Natural killer cell (primary cell): ENCODE results near the gene PAAF1. TPM values are rescaled to one million over a fixed set of nuclear protein-coding genes. Genes with fewer than 3 reads are reported as not detected.

Experiments
- ATAC-seq, 3 donors: fragments of 150-1000 bp in 2 of 3; fragments of 200-7000 bp in 1 of 3; cut with Tn5 transposase; 1 replicate in 1 of 3; 2 replicates in 2 of 3; pipeline ENCODE4 v1.10.0; 2021; ENCODE audit warnings: mild to moderate bottlenecking in 2 of 3, moderate library complexity in 2 of 3
- DNase-seq, 2 donors: peaks; one replicate each; pipeline versions ENCODE4 v3.0.0 to v3.0.0-alpha.2; 2013 to 2021; ENCODE audit warnings: mixed read lengths in 1 of 2
- H3K27ac ChIP-seq: one replicate; pipeline ENCODE4 v1.5.1; 2013; ENCODE audit warnings: mild to moderate bottlenecking, low read length
- H3K27me3 ChIP-seq: one replicate; pipeline ENCODE4 v1.6.1; 2013; ENCODE audit warnings: low read length; ENCODE audit not compliant: control insufficient read depth, insufficient read depth
- H3K36me3 ChIP-seq: one replicate; pipeline ENCODE4 v1.6.1; 2013; ENCODE audit warnings: low read length; ENCODE audit not compliant: control insufficient read depth, insufficient read depth
- H3K4me1 ChIP-seq: one replicate; pipeline ENCODE4 v1.6.1; 2013; ENCODE audit warnings: low read length; ENCODE audit not compliant: control insufficient read depth, insufficient read depth
- H3K4me3 ChIP-seq: one replicate; pipeline ENCODE4 v1.5.1; 2013; ENCODE audit warnings: low read length
- H3K9me3 ChIP-seq: one replicate; pipeline ENCODE4 v1.6.1; 2013; ENCODE audit warnings: low read length; ENCODE audit not compliant: control insufficient read depth, insufficient read depth
- H3K27ac Mint-ChIP-seq, 2 donors: one replicate each; pipeline ENCODE4 v1.8.0; 2022; ENCODE audit warnings: mild to moderate bottlenecking in 2 of 2, mixed read lengths in 2 of 2, moderate library complexity in 1 of 2
- H3K27me3 Mint-ChIP-seq, 2 donors: one replicate each; pipeline ENCODE4 v1.8.0; 2022; ENCODE audit warnings: low read depth in 2 of 2, mixed read lengths in 2 of 2
- H3K36me3 Mint-ChIP-seq: one replicate; pipeline ENCODE4 v1.8.0; 2022; ENCODE audit warnings: mixed read lengths
- H3K4me1 Mint-ChIP-seq, 2 donors: one replicate each; pipeline ENCODE4 v1.8.0; 2022; ENCODE audit warnings: mixed read lengths in 2 of 2
- H3K4me3 Mint-ChIP-seq: one replicate; pipeline ENCODE4 v1.8.0; 2022; ENCODE audit warnings: mild to moderate bottlenecking, moderate library complexity, mixed read lengths
- H3K9me3 Mint-ChIP-seq, 2 donors: one replicate each; pipeline ENCODE4 v1.8.0; 2022; ENCODE audit warnings: mixed read lengths in 2 of 2
- WGBS: methylation state at CpG from one replicate; pipeline ENCODE4 v1.1.7; 2013; ENCODE audit warnings: missing lambda C conversion rate; ENCODE audit not compliant: insufficient coverage; 5-methylcytosine and 5-hydroxymethylcytosine counted together
- intact Hi-C: fragments of 100-400 bp; cut with micrococcal nuclease; formaldehyde crosslinking; loops from one replicate; pipeline ENCODE4 v1.14.2; 2022
- total RNA-seq, 4 donors: library from RNA; stranded (reverse); fragments of 120-200 nt in 1 of 4; gene quantifications; one replicate each; pipeline versions ENCODE4 v1.2.3 to v1.2.4, GENCODE V29; 2013 to 2022
- TF ChIP-seq, protein P1 (sequence below): fragments of 200-600 bp; IDR thresholded peaks from one replicate; pipeline ENCODE4 v1.8.0; 2022; ENCODE audit warnings: antibody characterized with exemption

PAAF1 gene
- total RNA-seq, 3 donors from 2014 or later (not counting 1 experiment from before 2014, with no cell fraction given) = 12.0 to 14.9 (median 13.7) TPM

DNA sequence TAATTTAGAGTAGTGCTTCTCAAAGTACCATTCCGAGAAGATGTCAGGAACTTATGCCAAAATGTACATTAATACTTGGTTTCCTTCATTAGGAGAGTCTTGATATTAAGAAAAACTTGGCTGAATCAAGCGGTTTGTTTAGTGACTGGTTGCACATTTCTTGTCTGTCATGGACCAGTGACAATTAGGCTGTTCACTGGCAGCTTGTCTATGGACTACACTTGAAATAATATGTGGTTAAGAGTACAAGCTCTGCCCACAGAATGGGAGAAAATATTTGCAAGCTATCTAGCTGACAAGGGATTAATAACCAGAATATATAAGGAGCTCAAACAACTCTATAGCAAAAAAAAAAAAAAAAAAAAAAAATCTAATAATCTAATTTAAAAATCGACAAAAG, 24.8 kb upstream of the PAAF1 start:
- Histone ChIP-seq H3K27me3 (no peaks in the 10 kb centered on the region), H3K27ac (no peak overlapping the region), H3K4me3 (no peak overlapping the region), H3K4me1 (no peaks in the 10 kb centered on the region), H3K36me3 (peaks cover 3% of the 10 kb centered on the region), H3K9me3 (no peaks in the 10 kb centered on the region)
- H3K9me3 Mint-ChIP-seq = no peaks in the 10 kb centered on the region
- no peak overlapping the region for H3K27ac Mint-ChIP-seq
- TF ChIP-seq, protein P1, sequence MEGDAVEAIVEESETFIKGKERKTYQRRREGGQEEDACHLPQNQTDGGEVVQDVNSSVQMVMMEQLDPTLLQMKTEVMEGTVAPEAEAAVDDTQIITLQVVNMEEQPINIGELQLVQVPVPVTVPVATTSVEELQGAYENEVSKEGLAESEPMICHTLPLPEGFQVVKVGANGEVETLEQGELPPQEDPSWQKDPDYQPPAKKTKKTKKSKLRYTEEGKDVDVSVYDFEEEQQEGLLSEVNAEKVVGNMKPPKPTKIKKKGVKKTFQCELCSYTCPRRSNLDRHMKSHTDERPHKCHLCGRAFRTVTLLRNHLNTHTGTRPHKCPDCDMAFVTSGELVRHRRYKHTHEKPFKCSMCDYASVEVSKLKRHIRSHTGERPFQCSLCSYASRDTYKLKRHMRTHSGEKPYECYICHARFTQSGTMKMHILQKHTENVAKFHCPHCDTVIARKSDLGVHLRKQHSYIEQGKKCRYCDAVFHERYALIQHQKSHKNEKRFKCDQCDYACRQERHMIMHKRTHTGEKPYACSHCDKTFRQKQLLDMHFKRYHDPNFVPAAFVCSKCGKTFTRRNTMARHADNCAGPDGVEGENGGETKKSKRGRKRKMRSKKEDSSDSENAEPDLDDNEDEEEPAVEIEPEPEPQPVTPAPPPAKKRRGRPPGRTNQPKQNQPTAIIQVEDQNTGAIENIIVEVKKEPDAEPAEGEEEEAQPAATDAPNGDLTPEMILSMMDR = no peak
- no peaks in the 10 kb centered on the region for H3K4me1 Mint-ChIP-seq
- no peak for DNase-seq
- no peaks in the 10 kb centered on the region for H3K36me3 Mint-ChIP-seq
- ATAC-seq = no peak
- no peak overlapping the region for H3K4me3 Mint-ChIP-seq
- H3K27me3 Mint-ChIP-seq = no peaks in the 10 kb centered on the region
- WGBS = 100% methylated on average over 3 of the region's 3 CpGs
- intact Hi-C loops = no loop called here

DNA sequence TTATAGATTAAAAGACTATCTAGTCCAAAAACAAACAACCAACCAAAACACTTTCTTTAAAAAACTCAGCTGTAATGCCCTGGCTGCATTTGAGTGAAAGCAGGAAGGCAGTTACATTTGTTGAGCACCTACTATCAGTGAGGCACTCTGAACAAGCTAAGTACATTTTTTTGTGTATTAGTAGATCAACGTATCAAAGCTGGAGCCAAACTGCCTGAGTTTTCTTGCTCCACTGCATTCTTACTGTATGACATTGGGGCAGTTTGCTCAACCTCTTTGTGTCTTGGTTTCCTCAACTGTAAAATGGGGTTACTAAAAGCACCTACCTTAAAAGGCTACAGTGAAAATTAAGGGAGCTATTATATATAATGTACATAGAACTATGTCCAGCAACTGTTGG, 22.1 kb upstream of the PAAF1 start:
- H3K4me1 ChIP-seq = no peaks in the 10 kb centered on the region
- ATAC-seq (no peak), DNase-seq (no peak)
- no peak overlapping the region for H3K27ac ChIP-seq
- intact Hi-C loops = no loop called here
- H3K27me3 Mint-ChIP-seq = no peaks in the 10 kb centered on the region
- H3K9me3 ChIP-seq = no peaks in the 10 kb centered on the region
- no peaks in the 10 kb centered on the region for H3K27me3 ChIP-seq
- H3K4me3 ChIP-seq = no peak overlapping the region
- TF ChIP-seq, protein P1 = no peak
- peaks cover 3% of the 10 kb centered on the region for H3K36me3 ChIP-seq
- H3K4me3 Mint-ChIP-seq = no peak overlapping the region
- no peaks in the 10 kb centered on the region for H3K36me3 Mint-ChIP-seq
- no peak overlapping the region for H3K27ac Mint-ChIP-seq
- 100% methylated on average over 1 of the region's 1 CpG for WGBS
- no peaks in the 10 kb centered on the region for H3K4me1 Mint-ChIP-seq
- no peaks in the 10 kb centered on the region for H3K9me3 Mint-ChIP-seq

DNA sequence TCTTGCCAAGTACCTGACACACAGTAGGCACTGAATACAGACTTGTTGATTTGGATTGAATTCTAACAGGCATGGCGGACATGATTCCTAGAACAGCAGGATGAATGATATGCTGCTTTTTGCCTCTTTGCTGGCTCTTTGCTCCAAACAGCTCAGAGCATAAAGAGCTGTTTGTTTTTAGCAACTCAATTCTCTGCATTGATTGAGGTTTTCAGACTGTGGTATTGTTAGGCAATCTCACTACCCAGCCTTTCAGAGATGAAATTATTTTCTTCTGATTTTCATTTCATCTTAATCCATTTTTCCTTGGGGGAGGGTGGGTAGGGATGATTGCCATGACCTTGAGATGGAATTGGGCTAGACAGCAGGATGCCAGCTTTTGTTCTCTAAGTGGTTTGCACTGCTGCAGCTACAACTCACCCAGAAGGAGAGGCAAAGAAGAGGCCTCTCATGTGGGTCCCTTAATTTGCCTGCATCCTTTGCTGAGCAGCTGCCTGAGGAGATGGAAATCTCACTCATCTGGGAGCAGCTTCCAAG, 20.7 kb upstream of the PAAF1 start:
- Histone ChIP-seq H3K9me3 (no peaks in the 10 kb centered on the region), H3K36me3 (peaks cover 11% of the 10 kb centered on the region), H3K27ac (no peak overlapping the region), H3K4me3 (no peak overlapping the region), H3K27me3 (no peaks in the 10 kb centered on the region), H3K4me1 (no peaks in the 10 kb centered on the region)
- Mint-ChIP-seq H3K9me3 (no peaks in the 10 kb centered on the region), H3K27ac (no peak overlapping the region), H3K36me3 (peaks cover 7% of the 10 kb centered on the region), H3K27me3 (no peaks in the 10 kb centered on the region), H3K4me3 (no peak overlapping the region), H3K4me1 (no peaks in the 10 kb centered on the region)
- 100% methylated on average over 1 of the region's 1 CpG for WGBS
- DNase-seq = no peak
- TF ChIP-seq, protein P1 = no peak
- intact Hi-C loops = no loop called here
- ATAC-seq = no peak

DNA sequence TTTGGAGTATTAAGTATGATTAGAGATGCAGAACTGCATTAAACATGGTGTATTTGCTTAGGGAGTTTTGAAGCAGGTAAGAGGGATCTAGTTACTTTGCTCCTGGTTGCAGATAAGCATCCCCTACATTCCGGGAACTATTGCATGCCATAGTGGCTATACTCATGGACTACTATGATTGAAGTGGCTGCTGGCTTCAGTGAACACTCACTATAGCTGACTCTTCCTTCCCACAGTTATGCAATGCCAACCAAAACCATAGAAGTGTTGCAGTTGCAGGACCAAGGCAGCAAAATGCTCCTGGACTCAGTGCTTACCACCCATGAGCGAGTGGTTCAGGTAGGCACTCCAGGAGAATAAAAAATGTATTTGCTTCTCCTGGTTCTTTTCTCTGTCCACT, 17.1 kb upstream of the PAAF1 start:
- Mint-ChIP-seq H3K4me3 (no peak overlapping the region), H3K27ac (no peak overlapping the region), H3K9me3 (no peaks in the 10 kb centered on the region), H3K4me1 (no peaks in the 10 kb centered on the region), H3K27me3 (no peaks in the 10 kb centered on the region), H3K36me3 (peaks cover 7% of the 10 kb centered on the region)
- H3K4me3 ChIP-seq = no peak overlapping the region
- intact Hi-C loops = no loop called here
- DNase-seq (no peak), ATAC-seq (no peak)
- H3K27me3 ChIP-seq = no peaks in the 10 kb centered on the region
- H3K36me3 ChIP-seq = peaks cover 8% of the 10 kb centered on the region
- 91% methylated on average over 2 of the region's 2 CpGs for WGBS
- no peaks in the 10 kb centered on the region for H3K4me1 ChIP-seq
- H3K9me3 ChIP-seq = no peaks in the 10 kb centered on the region
- TF ChIP-seq, protein P1 = no peak
- no peak overlapping the region for H3K27ac ChIP-seq
